CD4-positive, alpha-beta memory T cell (primary cell): ENCODE data around the gene TMEM242. TPM values are rescaled to one million over a fixed set of nuclear protein-coding genes. Genes with fewer than 3 reads are reported as not detected.

Experiments used
- CTCF ChIA-PET: fragments of 350-600 bp; sonication (Branson Sonifier 250); formaldehyde crosslinking; loops from one replicate; lab custom pipeline; 2021; ENCODE audit warnings: inconsistent platforms; ENCODE audit not compliant: partially characterized antibody; lab: Charles Lee
- POLR2A ChIA-PET: fragments of 350-600 bp; sonication (Branson Sonifier 250); formaldehyde crosslinking; loops from one replicate; lab custom pipeline; 2021; ENCODE audit not compliant: partially characterized antibody; lab: Charles Lee
- DNase-seq, 5 donors: peaks; one replicate each; pipeline versions ENCODE4 v3.0.0 to v3.0.0-alpha.2; 2020 to 2022; ENCODE audit warnings: mixed read lengths in 1 of 5
- H3K27ac ChIP-seq: one replicate; pipeline ENCODE4 v1.7.0; 2013; ENCODE audit warnings: low read depth, low read length
- H3K27me3 ChIP-seq: 2 replicates; pipeline ENCODE4 v1.7.0; 2013; ENCODE audit warnings: mild to moderate bottlenecking, low read length, moderate library complexity; ENCODE audit not compliant: insufficient read depth
- H3K36me3 ChIP-seq: 2 replicates; pipeline ENCODE4 v1.7.0; 2013; ENCODE audit warnings: mild to moderate bottlenecking, low read length, moderate library complexity; ENCODE audit not compliant: insufficient read depth
- H3K4me1 ChIP-seq: 2 replicates; pipeline ENCODE4 v1.7.0; 2013; ENCODE audit warnings: mild to moderate bottlenecking, low read length, moderate library complexity; ENCODE audit not compliant: insufficient read depth
- H3K4me3 ChIP-seq, 2 donors: one replicate each; pipeline ENCODE4 v1.7.0; 2013; ENCODE audit warnings: low read length in 2 of 2, mild to moderate bottlenecking in 1 of 2
- H3K9me3 ChIP-seq, 2 donors: one replicate each; pipeline ENCODE4 v1.7.0; 2013; ENCODE audit warnings: low read length in 2 of 2, control low read depth in 1 of 2; ENCODE audit not compliant: control insufficient read depth in 1 of 2
- H3K27ac Mint-ChIP-seq, 7 donors: one replicate each; pipeline ENCODE4 v1.8.0; 2020 to 2021; ENCODE audit warnings: mixed read lengths in 7 of 7, mild to moderate bottlenecking in 6 of 7, inconsistent platforms in 3 of 7, moderate library complexity in 3 of 7
- H3K27me3 Mint-ChIP-seq, 2 donors: one replicate each; pipeline ENCODE4 v1.8.0; 2020 to 2021; ENCODE audit warnings: mixed read lengths in 2 of 2
- H3K36me3 Mint-ChIP-seq, 2 donors: one replicate each; pipeline ENCODE4 v1.8.0; 2020 to 2021; ENCODE audit warnings: mixed read lengths in 2 of 2, inconsistent platforms in 1 of 2, mild to moderate bottlenecking in 1 of 2
- H3K4me1 Mint-ChIP-seq, 4 donors: one replicate each; pipeline ENCODE4 v1.8.0; 2020 to 2021; ENCODE audit warnings: mixed read lengths in 4 of 4, mild to moderate bottlenecking in 1 of 4
- H3K4me3 Mint-ChIP-seq, 8 donors: one replicate each; pipeline ENCODE4 v1.8.0; 2020 to 2021; ENCODE audit warnings: mixed read lengths in 8 of 8, mild to moderate bottlenecking in 7 of 8, moderate library complexity in 6 of 8, inconsistent platforms in 3 of 8
- H3K9me3 Mint-ChIP-seq, 8 donors: one replicate each; pipeline ENCODE4 v1.8.0; 2020 to 2021; ENCODE audit warnings: mixed read lengths in 8 of 8, mild to moderate bottlenecking in 5 of 8, inconsistent platforms in 3 of 8, moderate library complexity in 1 of 8
- intact Hi-C: fragments of 100-400 bp; cut with micrococcal nuclease; formaldehyde crosslinking; loops from one replicate; pipeline ENCODE4 v1.15.1; 2023
- polyA plus RNA-seq, 2 donors: library from polyadenylated mRNA; unstranded; fragments of 300-500 nt; fragmentation: Illumina TruSeq; gene quantifications; one replicate each; pipeline ENCODE4 v1.2.3, GENCODE V29; 2021
- total RNA-seq, 2 experiments: library from RNA; stranded (reverse); gene quantifications; one replicate each; pipeline ENCODE4 v1.2.3, GENCODE V29; 2021

TMEM242 gene
- total and polyA plus RNA-seq, 4 experiments from 2014 or later = 11.4 to 14.1 (median 12.1) TPM

DNA sequence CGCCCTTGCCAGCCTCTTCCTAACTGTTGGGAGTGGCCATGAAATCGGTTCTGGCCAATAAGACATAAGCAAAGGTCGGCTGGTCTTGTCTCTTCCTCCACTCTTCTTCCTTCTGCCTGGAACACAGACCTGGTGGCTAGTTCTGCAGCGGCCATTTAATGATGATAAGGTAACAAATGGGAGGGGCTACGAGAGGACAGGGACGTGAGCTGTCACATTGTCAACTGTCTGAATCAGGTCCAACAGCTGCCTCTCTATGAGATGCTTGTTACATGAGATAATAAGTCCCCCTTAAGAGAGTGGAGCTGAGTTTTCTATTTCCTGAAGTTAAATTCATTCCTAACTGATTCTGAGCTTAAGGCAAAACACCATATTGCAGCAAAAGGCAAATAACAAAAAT is 12.5 kb upstream of the TMEM242 start:
- Histone ChIP-seq H3K4me1 (no peaks in the 10 kb centered on the region), H3K9me3 (no peaks in the 10 kb centered on the region), H3K27me3 (no peaks in the 10 kb centered on the region), H3K27ac (no peak overlapping the region), H3K4me3 (no peak overlapping the region), H3K36me3 (no peaks in the 10 kb centered on the region)
- H3K27ac Mint-ChIP-seq = no peak overlapping the region
- H3K4me1 Mint-ChIP-seq = peaks cover 0 to 1% (median 0%) of the 10 kb centered on the region in 4 donors
- CTCF ChIA-PET = interaction anchor here (1.4 to 4.3 kb wide), 4 partner anchors 11 to 48 kb away, joined by 3 to 32 read pairs (median 12); partner anchors contain the start of gene TMEM242
- H3K4me3 Mint-ChIP-seq = no peak overlapping the region
- peaks cover 26 to 39% of the 10 kb centered on the region in 2 donors for H3K27me3 Mint-ChIP-seq
- POLR2A ChIA-PET = interaction anchor here (1.4 kb wide), 1 partner anchor 12 kb away, joined by 3 read pairs; no protein-coding TSS in a partner anchor
- intact Hi-C loops = loop anchor here (1.0 kb wide), 1 partner anchor 22 kb away; no protein-coding TSS in a partner anchor
- no peak for DNase-seq
- no peaks in the 10 kb centered on the region for H3K36me3 Mint-ChIP-seq
- H3K9me3 Mint-ChIP-seq = no peaks in the 10 kb centered on the region

DNA sequence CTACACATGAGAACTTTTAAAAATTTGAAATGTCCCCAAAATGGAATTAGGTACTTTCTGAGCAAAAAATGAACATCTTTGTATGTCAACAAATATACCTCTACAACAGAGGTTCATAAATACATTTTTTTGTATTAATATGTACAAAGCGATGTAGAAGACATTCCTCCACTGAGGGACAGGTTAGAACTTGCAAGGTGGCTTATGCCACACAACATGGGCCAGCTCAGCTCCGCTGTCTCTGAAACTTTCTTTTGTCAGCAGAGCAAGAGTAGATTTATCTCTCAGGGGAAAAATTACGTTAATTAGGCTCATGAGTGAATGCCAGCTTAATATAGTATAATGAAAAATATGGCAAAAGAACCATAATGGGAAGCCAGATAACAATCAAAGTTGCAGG is 10.6 kb upstream of the TMEM242 start:
- H3K36me3 Mint-ChIP-seq = no peaks in the 10 kb centered on the region
- intact Hi-C loops = no loop called here
- Histone ChIP-seq H3K36me3 (no peaks in the 10 kb centered on the region), H3K4me3 (no peak overlapping the region), H3K4me1 (no peaks in the 10 kb centered on the region), H3K9me3 (no peaks in the 10 kb centered on the region), H3K27ac (no peak overlapping the region), H3K27me3 (no peaks in the 10 kb centered on the region)
- DNase-seq = no peak
- H3K27ac Mint-ChIP-seq = no peak overlapping the region
- peaks cover 0 to 1% (median 0%) of the 10 kb centered on the region in 4 donors for H3K4me1 Mint-ChIP-seq
- H3K4me3 Mint-ChIP-seq = no peak overlapping the region
- peaks cover 18 to 38% of the 10 kb centered on the region in 2 donors for H3K27me3 Mint-ChIP-seq
- CTCF ChIA-PET = interaction anchor here (0.6 to 4.3 kb wide), 7 partner anchors 9 to 1892 kb away, joined by 3 to 32 read pairs (median 3); partner anchors contain the start of gene TMEM242
- no peaks in the 10 kb centered on the region for H3K9me3 Mint-ChIP-seq
- POLR2A ChIA-PET = no interaction called here

DNA sequence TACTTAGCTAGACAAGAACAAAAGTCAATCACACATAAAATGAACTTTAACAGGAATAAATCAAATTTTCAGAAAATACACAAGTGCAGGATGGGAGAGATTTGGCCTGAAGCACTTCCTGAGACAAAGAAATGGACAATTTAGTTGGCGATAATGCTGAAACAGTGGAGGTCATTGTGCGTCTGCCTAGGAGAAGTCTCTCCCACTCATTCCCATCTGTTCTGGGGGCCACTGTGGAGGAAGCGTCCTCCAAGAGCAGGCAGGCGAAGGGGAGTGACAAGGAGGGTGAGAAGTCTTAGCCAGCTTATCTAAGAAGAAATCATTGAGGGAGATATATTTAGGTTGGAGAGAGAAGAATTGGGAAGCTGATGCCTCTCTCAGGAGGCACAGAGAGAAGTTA is 10.2 kb upstream of the TMEM242 start:
- no peak for DNase-seq
- Histone ChIP-seq H3K4me1 (no peaks in the 10 kb centered on the region), H3K4me3 (no peak overlapping the region), H3K27me3 (no peaks in the 10 kb centered on the region), H3K9me3 (no peaks in the 10 kb centered on the region), H3K27ac (no peak overlapping the region), H3K36me3 (no peaks in the 10 kb centered on the region)
- Mint-ChIP-seq H3K36me3 (no peaks in the 10 kb centered on the region), H3K4me3 (no peak overlapping the region), H3K9me3 (no peaks in the 10 kb centered on the region), H3K4me1 (peaks cover 0 to 1% (median 0%) of the 10 kb centered on the region in 4 donors), H3K27ac (no peak overlapping the region), H3K27me3 (peaks cover 18 to 38% of the 10 kb centered on the region in 2 donors)
- CTCF ChIA-PET = interaction anchor here (0.9 to 4.3 kb wide), 5 partner anchors 9 to 299 kb away, joined by 3 to 32 read pairs (median 3); partner anchors contain the start of gene TMEM242
- POLR2A ChIA-PET = no interaction called here
- intact Hi-C loops = no loop called here

DNA sequence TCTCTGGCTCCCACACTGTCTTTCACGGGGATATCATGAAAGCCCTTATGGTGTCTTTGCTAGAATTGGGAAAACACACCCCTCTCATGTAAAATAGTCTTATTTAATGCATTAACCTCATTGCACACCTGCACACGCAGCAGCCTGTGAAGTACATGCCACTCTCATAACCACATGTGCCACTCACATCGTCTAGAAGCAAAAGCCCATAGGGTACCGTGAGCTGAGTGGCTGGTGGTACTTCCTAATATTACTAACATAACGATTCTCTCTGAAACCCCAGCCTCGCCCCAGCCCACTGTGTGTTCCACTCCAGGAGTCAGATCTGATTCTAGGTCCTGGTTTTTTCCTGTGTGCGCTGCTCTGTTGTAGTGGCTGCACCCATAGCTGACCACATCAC is 9.5 kb upstream of the TMEM242 start:
- no peak overlapping the region for H3K27ac Mint-ChIP-seq
- Histone ChIP-seq H3K27me3 (no peaks in the 10 kb centered on the region), H3K36me3 (no peaks in the 10 kb centered on the region), H3K4me1 (no peaks in the 10 kb centered on the region), H3K9me3 (no peaks in the 10 kb centered on the region), H3K27ac (no peak overlapping the region), H3K4me3 (no peak overlapping the region)
- ChIA-PET CTCF (interaction anchor here (0.9 to 4.3 kb wide), 4 partner anchors 8 to 299 kb away, joined by 3 to 32 read pairs (median 6); partner anchors contain the start of gene TMEM242), POLR2A (no interaction called here)
- no peaks in the 10 kb centered on the region for H3K9me3 Mint-ChIP-seq
- no peak overlapping the region for H3K4me3 Mint-ChIP-seq
- intact Hi-C loops = no loop called here
- DNase-seq = no peak
- peaks cover 0 to 1% (median 0%) of the 10 kb centered on the region in 4 donors for H3K4me1 Mint-ChIP-seq
- H3K27me3 Mint-ChIP-seq = peaks cover 21 to 42% of the 10 kb centered on the region in 2 donors
- no peaks in the 10 kb centered on the region for H3K36me3 Mint-ChIP-seq

- Histone ChIP-seq H3K9me3 (no peaks in the 10 kb centered on the region), H3K27me3 (no peaks in the 10 kb centered on the region), H3K36me3 (no peaks in the 10 kb centered on the region), H3K4me1 (no peaks in the 10 kb centered on the region), H3K27ac (no peak overlapping the region), H3K4me3 (no peak overlapping the region)
- peaks cover 0 to 1% (median 0%) of the 10 kb centered on the region in 4 donors for H3K4me1 Mint-ChIP-seq
- no peak for DNase-seq
- CTCF ChIA-PET = interaction anchor here (1.2 to 1.5 kb wide), 2 partner anchors 8 to 16 kb away, joined by 4 read pairs; partner anchors contain the start of gene TMEM242
- H3K27me3 Mint-ChIP-seq = peaks cover 16 to 36% of the 10 kb centered on the region in 2 donors
- H3K4me3 Mint-ChIP-seq = no peak overlapping the region
- POLR2A ChIA-PET = no interaction called here
- no peak overlapping the region for H3K27ac Mint-ChIP-seq
- no peaks in the 10 kb centered on the region for H3K36me3 Mint-ChIP-seq
- H3K9me3 Mint-ChIP-seq = no peaks in the 10 kb centered on the region
- intact Hi-C loops = no loop called here
Observed at GRCh38 chr6:157330831-157331230, 7.5 kb upstream of the TMEM242 start.

GRCh38 chr6:157329829-157330228 is 6.5 kb upstream of the TMEM242 start:
- intact Hi-C loops = no loop called here
- Mint-ChIP-seq H3K4me1 (peaks cover 0 to under 1% (median 0%) of the 10 kb centered on the region in 4 donors), H3K27ac (no peak overlapping the region), H3K9me3 (no peaks in the 10 kb centered on the region), H3K36me3 (no peaks in the 10 kb centered on the region), H3K27me3 (peaks cover 13 to 35% of the 10 kb centered on the region in 2 donors), H3K4me3 (no peak overlapping the region)
- H3K4me1 ChIP-seq = no peaks in the 10 kb centered on the region
- H3K9me3 ChIP-seq = no peaks in the 10 kb centered on the region
- no peaks in the 10 kb centered on the region for H3K36me3 ChIP-seq
- ChIA-PET POLR2A (no interaction called here), CTCF (no interaction called here)
- H3K4me3 ChIP-seq = no peak overlapping the region
- no peak for DNase-seq
- no peak overlapping the region for H3K27ac ChIP-seq
- H3K27me3 ChIP-seq = no peaks in the 10 kb centered on the region

GRCh38 chr6:157328108-157328692 is 4.9 kb upstream of the TMEM242 start:
- H3K4me3 ChIP-seq = no peak overlapping the region
- no peak for DNase-seq
- POLR2A ChIA-PET = no interaction called here
- peaks cover 9 to 33% of the 10 kb centered on the region in 2 donors for H3K27me3 Mint-ChIP-seq
- no peak overlapping the region for H3K27ac Mint-ChIP-seq
- no peaks in the 10 kb centered on the region for H3K9me3 ChIP-seq
- H3K4me1 ChIP-seq = peaks cover 5% of the 10 kb centered on the region
- H3K9me3 Mint-ChIP-seq = no peaks in the 10 kb centered on the region
- no peaks in the 10 kb centered on the region for H3K36me3 ChIP-seq
- H3K4me3 Mint-ChIP-seq = no peak overlapping the region
- H3K36me3 Mint-ChIP-seq = peaks cover 0 to 9% of the 10 kb centered on the region in 2 donors
- intact Hi-C loops = no loop called here
- peaks cover 4 to 11% (median 5%) of the 10 kb centered on the region in 4 donors for H3K4me1 Mint-ChIP-seq
- H3K27ac ChIP-seq = no peak overlapping the region
- CTCF ChIA-PET = interaction anchor here (0.6 to 6.7 kb wide), 2 partner anchors 13 to 764 kb away, joined by 3 to 39 read pairs; no protein-coding TSS in a partner anchor
- no peaks in the 10 kb centered on the region for H3K27me3 ChIP-seq
